ENCODE results near the gene TFE3.
A peak's percentile ranks its signal among the peaks of the same experiment; 100 is the strongest.

TFE3 gene

DNA sequence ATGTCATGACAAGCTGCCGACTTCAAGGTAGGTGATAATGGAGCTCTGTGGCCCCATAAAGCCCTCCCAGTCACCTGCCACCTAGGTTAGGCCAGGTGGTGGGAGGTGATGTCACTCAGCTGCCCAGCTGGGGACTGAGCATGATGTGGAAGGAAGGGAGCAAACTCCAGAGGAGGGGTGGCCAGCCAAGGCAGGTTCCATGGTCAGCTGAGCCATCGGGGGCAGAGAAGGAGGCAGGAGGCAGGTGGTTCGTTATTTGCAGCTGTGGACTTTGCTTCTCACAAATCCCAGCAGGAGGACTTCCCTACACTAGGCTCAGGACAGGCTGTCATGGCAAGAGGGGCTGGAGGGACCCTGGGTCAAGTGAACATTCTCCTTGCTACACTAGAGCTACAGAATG is 17.8 kb upstream of the TFE3 start:
- DNase-seq: no peak

DNA sequence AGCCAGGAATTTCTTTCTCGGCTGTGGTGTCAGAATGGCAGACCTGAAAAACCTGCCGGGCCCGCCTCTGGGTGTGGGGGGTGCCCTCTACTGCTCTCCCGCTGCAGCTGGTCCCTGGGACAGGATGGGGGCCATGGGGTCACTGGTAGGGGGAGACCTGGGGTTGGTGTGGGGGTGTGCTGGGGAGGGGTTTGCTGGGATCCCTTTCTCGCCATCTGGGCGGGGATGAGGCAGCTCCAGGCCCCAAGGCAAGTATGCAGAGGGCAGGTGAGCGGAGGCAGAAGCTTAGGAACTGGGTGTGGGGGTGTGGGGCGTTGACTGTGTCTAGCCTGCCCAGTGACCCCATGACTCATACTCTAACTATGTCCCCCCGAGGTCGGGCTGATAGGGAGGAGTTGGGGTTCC is 16.5 kb upstream of the TFE3 start:
- DNase-seq: no peak

DNA sequence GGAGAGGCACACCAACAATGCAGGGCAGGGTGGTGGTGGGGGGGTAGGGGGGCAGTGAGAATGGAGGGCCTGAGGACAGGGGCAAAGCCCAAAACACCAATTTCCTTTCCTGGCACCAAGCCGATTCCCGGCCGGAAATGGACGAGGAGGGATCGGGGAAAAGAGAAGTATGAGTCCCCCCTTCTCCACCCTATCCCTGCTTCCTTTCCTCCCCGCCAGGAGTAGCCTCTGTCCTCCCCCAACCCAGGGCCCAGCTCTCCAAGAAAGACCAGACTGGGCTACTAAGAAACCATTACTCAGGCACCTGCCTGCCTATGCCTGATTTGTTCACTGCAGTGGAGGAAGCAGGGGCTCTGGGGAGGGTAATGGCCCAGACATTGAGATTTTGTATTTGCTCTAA is 16.0 kb upstream of the TFE3 start:
- no peak for DNase-seq

DNA sequence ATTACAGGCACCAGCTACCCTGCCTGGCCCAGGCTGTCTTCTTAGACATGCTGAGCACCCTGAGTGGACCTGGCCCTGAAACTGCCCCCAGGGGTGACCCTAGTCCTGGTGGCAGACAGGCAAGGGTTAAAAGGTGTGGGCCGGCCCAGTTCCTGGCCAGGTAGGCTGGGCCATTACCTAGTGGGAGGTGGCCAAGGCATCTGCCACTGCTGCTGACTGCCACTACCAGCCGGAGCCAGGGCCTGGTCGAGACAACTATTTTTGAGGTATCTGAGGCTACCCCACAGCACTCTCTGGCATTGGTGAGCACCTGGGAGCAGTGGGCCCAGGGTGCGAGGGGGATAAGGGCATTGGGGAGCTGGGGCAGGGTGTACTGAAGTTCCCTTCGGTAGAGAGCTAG is 15.6 kb upstream of the TFE3 start, which contains the start of gene CCDC120:
CCDC120 (plus strand) TSS at position 206 of the 400 bp plus-strand sequence. CDS start 3,043 bp downstream, outside the sequence.
- DNase-seq: no peak

DNA sequence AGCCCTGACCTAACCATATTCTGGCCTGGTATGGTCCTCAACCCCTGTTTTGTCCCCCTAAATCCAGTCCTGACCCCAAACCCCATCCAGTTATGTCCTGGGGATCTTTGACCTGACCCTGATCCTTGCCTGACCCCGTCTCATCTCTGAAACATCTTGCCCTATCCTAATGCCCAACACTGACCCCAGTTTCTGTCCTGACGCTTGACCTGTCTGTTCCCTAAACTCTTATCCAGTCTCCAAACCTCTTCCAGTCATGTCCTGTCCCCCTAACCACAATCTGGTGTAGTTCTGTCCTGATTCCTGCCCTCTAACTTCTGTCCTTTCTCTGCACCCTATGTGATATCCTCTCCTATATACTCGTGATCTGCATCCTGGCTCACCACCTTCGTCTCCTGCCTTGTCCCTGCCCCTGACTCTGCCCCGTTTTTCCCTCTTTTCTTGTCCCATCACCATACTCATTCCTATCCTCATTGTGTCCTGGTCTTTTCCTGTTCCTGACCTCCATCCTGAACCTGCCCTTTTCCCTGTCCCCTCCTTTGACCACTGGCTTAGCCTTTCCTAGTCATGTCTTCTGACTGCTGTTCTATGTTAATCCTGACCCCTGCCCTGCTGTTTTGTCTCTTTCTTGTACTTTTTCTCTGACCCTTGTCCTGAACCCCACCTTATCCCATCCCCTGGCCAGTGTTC is 11.1 kb upstream of the TFE3 start:
- DNase-seq: no peak

DNA sequence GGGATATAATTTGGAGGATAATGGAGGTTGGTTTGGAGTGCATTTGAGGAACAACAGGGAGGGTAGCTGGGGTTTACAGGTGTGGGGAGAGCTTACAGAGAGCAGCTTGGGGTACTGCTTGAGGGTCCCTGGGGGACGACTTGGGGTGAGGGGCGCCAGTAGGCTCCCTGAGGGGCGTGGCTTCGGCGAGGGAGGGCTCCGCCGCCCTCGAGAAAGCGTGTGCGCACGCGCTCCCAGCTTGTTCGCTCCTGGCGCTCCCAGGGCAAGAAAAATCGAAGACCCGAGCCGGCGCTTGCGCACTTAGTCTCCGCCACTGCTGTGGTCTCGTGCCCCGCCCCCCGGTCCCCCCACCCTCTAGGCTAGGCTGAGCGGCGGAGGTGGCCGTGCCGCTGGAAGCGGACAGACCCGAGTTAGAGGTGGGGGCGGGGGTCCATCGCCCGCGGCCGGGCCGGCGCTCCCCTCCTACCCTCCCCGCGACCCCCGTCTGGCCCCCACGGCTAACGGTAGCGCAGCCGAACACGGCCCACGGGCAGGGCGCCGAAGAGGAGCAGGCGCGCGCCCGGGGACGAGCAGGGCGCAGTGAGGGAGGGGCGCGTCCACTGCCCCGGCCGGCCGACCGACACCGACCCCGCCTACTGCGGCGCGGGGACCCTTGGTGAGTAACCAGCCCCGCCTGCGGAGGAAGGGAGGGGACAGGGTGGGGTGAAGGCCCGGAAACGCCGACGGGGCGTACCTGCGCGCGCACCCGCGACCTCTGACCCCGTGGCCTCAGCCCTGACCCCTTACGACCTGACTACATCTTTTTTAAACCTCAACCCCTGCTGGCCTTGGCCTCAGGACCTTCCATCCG is 10.3 kb upstream of the TFE3 start:
- DNase-seq: peak; percentile 55

DNA sequence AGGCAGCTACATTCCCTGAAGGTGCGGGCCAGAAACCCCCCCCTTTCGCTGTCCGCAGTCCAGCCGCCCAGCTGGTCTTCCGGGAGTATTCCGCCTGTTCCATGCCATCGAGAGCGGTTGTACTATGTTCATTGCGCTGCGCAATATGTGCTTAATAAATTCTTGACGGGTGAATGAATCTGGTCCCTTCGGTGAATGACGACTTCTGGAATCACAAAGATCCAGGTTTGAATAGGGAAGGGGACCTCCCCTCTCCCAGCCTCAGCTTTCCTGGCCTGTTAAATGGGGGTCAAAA is 777 bp upstream of the TFE3 start:
- no peak for DNase-seq

DNA sequence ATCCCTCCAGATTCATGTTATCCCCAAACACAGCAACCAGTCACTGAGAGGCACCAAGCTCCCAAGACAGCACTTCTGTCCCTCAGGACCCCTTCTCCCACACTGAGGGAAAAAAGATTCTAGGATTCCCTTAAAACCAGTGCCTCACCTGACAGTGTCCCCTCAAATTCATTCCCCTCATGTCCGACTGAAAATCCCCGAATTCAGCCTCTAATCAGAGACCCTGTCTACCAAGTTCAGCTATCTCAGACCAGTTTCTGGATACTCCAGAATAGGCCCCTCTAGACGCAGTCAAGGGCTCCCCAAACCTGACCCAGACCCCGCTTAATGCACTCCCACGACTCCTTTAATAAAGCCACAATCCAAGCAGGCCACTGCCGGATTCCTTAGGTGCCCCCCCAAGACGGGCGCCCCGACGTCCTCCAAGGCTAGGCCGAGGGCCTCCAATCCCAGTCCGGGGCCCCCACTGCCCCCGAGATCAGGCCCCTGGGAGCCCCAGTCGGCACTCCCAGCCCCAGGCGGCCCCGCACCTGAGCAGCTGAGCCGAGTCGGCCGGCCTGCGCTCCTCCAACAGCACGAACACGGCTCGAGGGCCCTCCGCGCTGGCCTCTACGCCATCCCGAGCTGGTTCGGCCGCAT is 457 bp downstream of the TFE3 start:
- DNase-seq: no peak

DNA sequence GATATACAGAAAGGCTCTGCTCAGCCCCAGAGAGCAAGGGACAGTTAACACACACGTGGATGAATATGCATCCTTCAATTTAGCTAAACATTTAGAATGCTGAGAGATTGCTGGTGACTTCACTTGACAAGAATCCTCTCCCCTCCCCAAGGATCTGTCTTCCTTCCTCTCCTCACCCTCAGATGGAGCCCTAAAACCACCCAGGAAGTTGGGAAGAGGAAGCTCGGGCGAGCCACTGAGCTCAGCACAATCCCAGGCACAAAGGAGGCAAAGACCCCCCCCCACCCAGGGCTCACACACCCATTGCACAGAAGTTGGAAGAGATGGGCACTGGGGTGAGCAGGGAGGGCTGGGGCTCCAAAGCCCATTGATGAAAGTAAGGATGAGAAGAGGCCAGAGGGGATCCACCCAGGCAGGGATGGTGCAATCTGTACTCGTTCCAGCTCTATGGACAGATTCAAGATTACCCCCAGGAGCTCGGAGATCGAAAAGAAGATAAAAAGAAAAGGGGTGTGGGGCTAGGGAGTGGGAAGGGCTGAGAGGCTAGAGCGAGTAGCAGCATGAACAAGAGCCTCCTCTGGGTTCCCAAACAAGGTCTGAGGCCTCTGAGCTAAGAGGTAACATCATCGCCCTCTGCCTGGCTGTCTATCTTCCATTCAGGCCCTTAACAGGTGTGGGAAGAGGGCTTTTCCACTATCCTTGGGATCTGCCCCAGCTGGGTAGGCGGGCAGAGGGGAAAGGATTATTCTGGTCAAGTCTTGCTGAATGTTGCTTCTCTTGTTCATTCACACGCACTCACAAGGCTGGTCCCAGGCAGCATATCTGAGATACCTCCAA is 1.2 kb downstream of the TFE3 start:
- DNase-seq: no peak

DNA sequence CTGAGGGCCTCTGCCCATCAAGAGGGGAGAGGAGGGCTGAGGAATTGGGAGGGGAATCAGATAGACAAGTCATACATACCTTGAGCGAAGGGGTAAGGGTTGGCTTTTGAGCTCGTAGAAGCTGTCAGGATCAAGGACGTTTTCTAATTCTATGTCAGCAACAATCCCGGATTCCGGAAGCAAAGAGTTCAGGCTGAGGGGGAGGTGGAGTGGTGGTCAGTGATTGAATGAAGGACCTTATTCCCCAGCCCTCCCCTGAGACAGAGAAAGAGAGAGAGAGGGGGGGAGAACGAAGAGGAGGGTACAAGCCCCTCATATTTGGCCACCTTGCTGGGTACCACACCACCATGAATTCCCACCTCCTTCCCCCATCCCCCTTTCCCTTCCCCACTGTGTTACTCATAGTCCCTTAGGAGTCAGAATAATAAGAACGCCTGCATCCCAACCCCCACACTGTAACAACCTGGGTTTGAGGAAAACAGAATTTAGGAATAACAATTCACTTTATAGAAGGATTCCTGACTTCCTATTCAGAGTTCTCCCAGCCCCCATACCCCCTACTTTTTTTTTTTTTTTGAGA is 2.7 kb downstream of the TFE3 start:
- DNase-seq: no peak

DNA sequence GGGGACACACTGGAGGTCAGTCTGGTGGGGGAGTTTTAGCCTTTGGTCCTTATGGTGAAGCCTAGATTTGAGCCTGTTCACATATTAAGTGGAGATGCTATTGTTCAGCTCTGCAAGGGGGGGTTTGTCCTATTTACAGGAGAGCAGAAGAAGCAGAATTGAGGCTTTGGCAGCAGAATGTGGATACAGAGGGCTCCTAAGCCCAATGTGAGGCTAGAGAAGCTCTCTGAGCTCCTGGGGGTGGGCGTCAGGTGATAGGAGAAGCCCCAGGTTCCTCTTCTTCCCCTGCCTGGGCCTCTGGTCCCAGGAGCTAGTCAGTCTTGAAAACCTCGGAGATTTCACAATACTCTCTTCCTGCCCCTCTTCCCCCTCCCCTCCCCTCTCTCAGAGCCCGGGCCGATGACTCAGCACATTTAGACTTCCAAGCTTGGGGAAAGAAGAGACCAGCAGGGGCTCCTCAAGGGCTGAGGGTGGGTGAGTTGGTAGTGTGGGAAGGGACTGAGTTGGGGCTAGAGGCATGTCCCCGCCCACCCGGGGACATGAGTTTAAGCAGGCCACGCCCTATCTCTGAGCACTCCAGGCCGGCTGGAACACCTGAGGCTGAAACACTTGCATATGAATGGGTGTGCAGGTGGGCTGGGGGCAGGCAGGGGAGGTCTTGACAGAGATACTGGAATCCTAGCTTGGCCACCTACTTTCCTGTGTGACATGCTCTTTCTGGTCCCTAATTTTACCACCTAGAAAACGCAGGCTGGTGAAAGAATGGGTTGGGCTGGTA is 3.4 kb downstream of the TFE3 start:
- DNase-seq: peak; percentile 31

DNA sequence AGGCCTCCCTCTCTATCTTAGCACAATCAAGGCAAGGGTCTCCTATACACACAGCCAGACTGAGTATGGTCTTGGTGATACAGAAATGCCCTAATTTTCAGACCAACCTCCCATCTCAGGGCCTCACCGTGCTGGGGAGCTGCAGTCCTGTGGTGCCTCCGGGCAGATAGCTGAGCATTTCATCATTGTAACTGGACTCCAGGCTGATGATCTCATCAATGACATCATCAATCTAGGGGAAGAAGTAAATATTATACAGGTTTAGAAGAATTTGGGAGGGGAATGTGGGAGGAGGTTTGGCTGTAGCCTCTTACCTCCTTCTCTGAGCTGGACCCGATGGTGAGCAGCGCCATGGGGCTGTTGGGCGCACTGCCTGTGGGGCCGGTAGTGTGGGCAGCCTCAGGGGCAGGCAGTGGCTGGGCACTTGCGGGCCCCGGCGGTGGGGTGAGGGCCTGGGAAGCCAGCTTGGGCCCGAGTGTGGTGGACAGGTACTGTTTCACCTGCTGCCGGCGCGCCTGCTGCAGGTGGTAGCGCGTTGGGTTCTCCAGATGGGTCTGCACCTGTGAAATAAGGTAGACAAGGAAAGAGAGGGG is 5.2 kb downstream of the TFE3 start:
- no peak for DNase-seq

DNA sequence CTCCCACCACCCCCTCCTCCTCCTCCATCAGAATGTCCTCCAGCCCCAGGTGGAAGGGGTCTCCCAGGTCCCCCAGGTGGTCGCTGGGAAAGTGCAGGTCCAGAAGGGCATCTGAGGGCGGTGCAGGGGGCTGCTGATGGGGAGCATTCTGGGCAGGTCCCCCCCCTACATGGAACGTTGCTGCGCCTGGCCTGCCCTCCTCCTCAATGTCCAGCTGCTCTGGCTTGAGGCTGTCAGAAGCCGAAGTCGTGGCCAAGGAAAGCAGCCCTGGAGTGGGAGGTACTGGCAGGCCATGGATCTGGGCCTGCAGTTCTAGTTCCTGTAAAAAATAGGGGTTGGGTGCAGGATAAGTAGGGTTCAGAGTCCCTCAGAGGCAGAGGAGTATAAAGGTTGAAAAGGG is 12.9 kb downstream of the TFE3 start:
- DNase-seq: no peak

DNA sequence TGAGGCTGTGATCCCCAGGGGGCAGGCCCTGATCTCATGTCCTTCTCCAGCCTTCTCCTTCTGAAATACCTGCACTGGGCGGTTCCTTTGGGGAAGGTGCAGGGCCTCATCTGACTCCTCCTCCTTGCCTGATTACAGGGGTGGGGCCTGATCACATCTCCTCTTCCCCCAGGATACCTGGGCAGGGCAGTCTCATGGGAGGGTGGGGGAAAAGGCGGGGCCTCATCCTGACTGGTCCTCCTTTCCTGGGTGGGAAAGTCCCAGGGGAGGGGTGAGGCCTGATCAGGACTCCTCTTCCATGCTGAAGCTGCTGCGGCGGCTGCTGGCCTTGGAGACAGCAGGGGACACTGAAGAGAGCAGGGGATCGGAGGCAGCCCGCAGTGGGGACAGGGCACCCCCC is 13.3 kb downstream of the TFE3 start:
- DNase-seq: no peak

DNA sequence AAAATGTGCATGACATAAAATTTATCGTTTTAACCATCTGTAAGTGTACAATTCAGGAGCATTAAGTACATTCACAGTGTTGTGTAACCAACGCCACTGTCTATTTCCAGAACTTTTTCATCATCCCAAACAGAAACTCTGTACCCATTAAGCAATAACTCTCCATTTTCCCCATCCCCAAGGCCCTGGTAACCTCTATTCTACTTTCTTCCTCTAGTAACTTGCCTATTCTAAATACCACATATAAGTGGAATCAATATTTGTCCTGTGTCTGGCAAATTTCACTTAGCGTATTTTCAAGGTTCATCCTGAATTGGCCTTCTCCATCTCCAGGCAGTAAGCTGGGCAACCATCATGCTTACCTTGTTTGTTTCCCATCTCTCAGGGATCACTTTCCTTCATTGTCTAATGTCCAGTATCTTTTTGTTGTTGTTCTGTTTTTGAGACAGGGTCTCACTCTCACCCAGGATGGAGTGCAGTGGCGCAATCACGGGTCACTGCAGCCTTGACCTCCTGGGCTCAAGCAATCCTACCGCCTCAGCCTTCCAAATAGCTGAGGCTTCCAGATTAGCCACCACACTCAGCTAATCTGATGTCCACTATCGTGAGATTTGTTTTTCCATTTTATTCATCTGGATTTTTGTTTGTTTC is 23.4 kb downstream of the TFE3 start:
- DNase-seq: no peak

DNA sequence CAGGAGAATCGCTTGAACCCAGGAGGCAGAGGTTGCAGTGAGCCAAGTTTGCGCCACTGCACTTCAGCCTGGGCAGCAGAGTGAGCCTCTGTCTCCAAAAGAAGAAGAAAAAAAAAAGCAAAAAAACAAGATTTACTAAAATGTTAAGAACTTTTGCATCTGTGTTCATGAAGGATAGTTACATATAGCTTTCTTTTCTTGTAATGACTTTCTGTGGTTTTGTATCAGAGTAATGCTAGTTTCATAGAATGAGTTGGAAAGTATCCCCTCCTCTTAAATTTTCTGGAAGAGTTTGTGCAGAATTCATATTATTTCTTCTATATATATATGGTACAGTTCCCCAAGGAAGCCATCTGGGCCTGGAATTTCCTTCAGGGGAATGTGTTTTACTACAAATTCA is 24.1 kb downstream of the TFE3 start:
- DNase-seq: no peak

DNA sequence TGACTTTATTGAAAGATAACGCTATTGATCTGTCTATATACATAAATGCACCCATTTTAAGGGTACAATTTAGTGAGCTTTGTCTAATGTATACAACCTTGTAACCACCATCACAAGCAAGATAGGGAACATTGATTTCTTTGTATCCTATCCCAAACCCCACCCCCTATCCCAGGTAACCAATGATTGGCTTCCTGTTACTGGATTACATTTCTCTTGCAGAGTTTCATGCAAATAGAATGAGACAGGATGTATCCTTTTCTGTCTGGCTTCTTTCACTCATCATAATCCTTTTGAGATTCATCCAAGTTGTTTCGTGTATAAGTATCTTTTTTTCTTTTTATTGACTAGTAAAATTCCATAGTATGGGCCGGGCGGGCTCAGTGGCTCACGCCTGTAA is 39.5 kb downstream of the TFE3 start:
- DNase-seq: no peak

DNA sequence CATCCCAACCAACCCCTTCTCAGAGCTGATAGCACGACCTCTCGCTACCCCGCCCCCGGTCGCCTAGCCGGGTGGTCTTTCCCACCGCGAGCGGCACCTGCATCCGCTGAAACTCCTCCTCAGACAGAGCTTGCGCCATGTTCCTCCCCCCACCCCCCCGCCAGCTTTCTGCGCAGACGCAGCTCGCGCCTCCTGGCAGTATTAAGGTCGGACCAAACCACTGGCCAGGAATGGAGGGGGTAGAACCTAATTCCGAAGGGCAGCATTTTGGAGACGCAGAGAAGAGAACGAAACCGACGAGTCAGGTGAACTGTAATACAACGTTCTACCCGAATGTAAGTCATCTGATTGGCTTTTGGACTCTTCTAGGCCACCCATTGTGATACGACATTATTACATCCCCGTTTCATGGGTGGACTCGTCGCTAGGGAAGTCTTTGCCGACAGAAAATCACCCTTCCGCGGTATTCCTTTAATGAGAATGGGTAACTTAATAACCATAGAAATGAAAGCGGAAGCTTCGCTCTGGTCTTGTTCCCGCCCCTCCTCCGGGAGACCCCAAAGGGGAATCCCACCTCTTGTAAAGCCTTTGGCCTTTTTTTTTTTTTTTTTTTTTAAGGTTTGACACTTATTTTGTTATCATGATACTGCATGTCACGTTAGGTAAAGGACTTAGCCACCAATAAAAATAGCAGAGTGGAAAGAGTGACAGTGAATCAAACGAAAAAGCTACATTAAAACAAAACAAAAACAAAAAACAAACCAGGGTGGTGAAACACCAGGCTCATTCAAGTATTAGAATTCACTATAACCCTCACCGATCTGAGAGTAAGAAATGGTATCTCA is 40.8 kb downstream of the TFE3 start, which contains the start of gene GRIPAP1:
GRIPAP1 (minus strand) TSS at position 174 of the 845 bp plus-strand sequence; CDS start at position 139, 35 bp downstream.
- DNase-seq: peak; percentile 78

DNA sequence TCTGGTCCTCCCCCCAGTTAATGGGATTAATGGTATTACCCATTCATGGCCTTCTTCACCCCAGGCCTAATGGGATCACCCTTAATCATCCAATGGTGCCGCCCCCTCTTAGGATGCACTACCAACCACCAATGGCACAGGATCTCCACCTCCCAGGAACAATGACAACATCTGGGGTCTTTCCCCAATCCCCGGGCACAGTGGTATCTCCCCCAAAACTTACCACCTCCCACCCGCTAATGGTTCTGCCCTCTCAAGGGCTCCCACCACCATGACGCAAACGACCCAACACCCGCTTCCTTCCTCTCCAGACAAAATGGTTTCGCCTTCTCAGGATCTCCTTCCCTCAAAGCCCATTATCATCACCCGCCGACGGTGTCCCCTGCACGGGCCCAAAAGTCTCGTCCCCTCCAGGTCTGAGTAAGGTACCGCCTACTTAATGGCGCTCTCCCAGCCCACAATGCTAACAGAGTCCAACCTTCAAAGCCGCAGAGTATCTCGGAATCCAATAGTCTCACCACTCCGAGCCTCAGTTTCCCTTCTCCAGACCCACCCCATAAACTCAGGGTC is 41.6 kb downstream of the TFE3 start:
- DNase-seq: peak; percentile 40

DNA sequence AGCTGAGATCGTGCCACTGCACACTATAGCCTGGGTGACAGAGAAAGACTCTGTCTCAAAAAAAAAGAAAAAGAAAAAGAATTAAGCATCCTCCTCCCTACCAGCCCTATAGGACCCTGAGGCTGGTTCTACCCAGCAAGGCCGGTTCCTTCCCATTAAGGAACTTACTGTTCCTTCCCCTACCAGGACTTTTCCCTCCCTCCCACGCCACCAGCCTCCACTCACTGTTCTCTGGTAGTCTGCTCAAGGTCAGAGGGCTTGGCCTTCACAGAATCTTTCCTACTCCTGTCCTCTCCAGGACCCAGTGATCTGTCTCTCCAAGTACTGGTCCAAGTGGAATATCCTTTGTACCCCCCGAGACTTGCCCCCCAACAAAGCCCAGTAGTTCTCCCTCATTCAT is 42.5 kb downstream of the TFE3 start:
- DNase-seq: no peak
